NT2/D1 (cell line): ENCODE results near the gene PTPDC1.

Experiments
- SUZ12 ChIP-seq: IDR thresholded peaks from 2 replicates; pipeline ENCODE4 v1.6.1; 2011; ENCODE audit not compliant: insufficient read length, insufficient read depth; ENCODE audit errors: extremely low read depth
- YY1 ChIP-seq: IDR thresholded peaks from 2 replicates; pipeline ENCODE4 v1.6.1; 2011; ENCODE audit not compliant: insufficient read length, insufficient read depth
- ZNF274 ChIP-seq: IDR thresholded peaks from 2 replicates; pipeline ENCODE4 v1.6.1; 2011; ENCODE audit warnings: mild to moderate bottlenecking, low read depth, low read length

- TF ChIP-seq ZNF274 (no peak), YY1 (no peak), SUZ12 (no peak)
Observed at GRCh38 chr9:94082956-94083355, 1.3 kb upstream of the PTPDC1 start.
